H4 (cell line): ENCODE data around the gene STK32C. TPM values are rescaled to one million over a fixed set of nuclear protein-coding genes. Genes with fewer than 3 reads are reported as not detected.

ENCODE experiments used
- DNase-seq: peaks from one replicate; pipeline ENCODE4 v3.0.0-alpha.2; 2015; ENCODE audit warnings: low spot score
- total RNA-seq: library from RNA; depleted of rRNA; stranded (reverse); fragments of >200 nt; shearing (Covaris generic); gene quantifications from 2 replicates; pipeline ENCODE4 v1.2.3, GENCODE V29; 2014; rRNA removed

Gene STK32C
- 13.8 and 22.2 TPM in 2 replicates for total RNA-seq

- peak; percentile 62 for DNase-seq
These were observed at the start of gene STK32C for GRCh38 chr10:132307823-132308586. Gene STK32C, minus strand, starts transcription at chr10:132307950. Its CDS starts 117 bp downstream, at chr10:132307833.

DNA sequence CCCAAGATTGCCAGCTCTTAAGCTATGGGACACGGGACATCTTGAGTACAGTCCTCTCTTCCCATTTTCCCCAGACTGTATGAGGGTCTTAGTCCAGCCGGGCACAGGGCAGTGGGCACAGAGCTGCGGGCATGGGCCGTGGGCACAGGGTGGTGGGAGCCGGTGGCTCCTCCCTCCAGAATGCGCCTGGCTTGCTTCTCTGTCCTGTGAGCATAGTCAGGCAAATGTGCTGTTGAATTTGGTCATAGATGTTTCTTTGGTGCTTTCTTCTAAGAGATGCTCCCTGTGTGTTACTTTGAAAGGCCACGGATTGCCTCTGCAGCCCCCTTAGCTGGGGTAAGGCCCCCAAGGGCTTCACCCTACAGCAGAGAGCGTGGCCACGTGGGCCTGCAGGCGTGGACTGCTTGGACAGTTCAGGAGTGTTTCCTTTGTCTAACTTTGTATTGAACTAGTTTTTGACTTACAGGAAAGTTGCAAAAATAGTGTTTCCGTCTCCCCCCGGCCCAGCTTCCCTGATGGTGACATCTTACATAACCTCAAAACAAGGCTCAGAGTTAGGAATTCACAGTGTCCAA, 49.0 kb upstream of the STK32C start:
- DNase-seq: no peak

DNA sequence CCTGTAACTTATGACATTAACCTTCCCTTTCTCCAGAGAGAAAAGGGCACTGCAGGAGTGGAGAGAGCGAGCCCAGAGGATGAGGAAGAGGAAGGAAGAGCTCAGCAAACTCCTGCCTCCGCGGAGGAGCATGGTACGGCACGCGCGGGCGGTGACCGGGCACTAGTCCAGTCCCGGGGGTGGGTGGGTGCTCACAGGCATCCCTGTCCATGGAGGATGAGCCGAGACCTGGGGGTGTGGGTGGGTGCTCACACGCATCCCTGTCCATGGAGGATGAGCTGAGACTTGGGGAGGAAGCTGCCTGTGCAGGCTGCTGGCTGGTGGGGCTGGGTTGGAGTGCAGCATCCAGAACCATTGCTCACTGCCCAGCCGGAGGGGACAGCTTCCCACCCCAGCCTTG, 48.0 kb upstream of the STK32C start:
- no peak for DNase-seq

DNA sequence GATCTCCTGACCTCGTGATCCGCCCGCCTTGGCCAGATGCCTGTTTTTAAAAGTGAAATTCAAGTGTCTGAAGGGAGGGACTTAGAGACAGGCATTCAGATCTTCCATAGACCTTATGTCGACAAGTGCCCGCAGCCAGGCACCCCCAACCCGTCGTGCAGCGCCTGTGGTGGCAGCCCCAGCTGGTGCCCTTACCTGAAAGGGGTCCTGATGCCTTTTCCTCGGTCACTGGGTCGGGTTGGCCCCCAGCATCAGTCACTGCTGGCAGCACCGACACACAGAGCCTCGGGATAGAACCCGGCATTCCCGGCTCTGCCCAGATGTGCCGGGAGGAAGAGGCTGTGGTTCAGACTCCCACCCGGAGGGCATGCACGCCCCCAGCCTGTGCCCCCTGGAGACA, 47.5 kb upstream of the STK32C start:
- DNase-seq: no peak

DNA sequence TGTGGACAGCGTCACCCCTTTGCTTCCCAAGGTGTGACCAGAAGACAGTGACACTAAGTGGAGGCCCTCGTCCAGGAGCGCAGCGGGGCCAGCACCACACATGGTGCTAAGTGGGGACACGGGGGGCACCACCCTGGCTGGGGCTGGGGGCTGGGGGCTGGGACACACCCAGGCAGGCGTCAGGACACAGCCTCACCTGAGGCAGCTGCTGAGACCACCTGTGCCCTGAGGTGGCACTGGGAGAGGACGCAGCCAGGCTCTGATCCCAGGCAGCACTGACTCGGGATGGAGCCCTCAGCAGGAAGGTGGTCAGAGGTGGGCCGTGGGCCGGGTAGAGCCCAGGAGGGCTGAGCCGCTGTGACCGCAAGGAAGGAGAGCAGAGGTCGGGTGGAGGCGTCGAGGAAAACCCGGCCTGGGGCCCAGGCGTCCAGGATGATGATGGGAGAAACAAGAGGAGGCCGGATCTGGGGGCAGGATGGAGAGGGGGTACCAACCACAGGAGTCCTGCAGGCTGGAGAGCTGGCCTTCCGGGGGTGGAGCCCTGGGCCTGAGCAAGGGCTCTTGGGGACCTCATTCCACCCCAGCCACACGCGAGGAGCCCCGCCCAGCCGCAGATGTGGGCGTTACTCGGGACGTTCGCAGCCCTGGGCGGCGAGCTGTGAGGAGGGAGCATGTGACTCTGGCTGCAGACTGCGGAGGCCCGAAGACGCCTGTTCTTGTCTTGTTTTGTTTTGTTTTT, 46.8 kb upstream of the STK32C start:
- DNase-seq: no peak

DNA sequence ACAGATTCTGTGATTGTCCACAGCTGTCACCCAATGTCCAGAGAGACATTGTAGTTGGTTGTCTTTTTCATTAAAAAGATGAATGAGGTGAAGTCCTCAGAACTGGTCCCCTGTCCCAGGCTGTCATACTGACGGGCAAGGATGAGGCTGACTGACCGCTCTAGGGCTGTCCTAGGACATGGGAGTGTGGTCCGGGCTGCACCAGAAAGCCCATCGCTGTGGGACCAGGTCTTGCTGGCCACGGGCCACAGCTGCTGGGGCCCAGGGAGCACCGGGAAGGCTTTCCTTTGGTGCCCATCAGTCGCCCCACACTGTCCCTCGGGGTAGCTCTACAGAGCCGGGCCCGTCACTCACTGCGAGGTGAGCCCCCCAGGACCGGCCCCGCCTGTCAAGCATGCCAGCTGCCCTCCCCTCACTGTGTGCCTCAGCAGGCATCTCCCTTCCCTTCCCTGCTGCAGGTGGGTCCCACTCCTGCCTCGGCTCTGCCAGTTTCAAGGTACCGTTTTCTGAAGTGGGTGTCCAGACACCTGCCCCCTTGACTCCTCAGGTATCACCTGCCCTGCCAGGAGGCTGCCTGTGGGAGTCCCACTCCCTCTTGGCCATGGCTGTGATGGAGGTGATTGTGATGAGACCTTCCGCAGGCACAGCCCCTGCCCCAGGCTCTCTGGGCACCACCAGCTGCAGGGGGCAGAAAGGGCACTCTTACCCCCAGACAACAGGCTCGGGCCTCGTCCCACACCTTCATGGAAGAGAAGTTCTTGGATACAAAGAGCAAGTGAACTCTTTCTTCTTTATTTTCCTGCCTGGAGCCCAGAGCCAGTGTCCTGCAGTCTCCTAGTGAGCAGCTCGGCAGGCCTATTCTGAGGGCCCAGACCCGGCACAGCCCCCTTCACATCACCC, 46.0 kb upstream of the STK32C start:
- DNase-seq: no peak

DNA sequence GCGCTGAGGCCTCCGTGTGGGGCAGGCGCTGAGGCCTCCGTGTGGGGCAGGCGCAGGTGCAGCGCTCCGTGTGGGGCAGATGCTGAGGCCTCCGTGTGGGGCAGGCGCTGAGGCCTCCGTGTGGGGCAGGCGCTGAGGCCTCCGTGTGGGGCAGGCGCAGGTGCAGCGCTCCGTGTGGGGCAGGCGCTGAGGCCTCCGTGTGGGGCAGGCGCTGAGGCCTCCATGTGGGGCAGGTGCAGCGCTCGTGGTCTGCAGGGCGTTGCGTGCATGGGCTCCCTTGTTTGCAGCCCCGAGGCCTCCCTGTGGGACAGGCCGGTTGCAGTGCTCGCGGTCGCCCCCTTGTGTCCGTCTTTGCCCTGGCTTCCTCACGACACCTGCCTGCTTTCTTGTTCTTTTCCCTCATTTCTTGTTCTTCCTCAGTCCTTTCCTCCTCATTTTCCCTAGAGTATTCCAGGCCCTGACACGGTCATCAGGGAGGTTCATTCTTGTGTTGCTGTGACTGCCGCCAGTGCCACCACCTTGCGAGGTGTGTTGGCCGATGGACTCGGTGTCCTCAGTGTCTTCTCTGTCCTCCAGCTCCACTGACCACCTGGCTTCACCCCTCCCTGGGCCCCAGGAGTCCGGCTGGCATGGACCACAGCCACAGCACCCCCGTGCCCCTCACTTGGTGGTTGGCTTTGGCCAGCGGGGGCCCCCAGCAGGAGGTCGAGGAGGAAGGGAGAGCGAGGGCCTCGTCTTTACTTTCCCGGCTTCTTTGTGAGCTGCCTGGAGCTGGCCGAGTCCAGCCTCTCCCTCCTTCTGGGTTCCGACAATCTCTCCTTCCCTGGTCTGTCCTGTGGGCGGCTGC, 44.9 kb upstream of the STK32C start:
- peak; percentile 37 for DNase-seq

DNA sequence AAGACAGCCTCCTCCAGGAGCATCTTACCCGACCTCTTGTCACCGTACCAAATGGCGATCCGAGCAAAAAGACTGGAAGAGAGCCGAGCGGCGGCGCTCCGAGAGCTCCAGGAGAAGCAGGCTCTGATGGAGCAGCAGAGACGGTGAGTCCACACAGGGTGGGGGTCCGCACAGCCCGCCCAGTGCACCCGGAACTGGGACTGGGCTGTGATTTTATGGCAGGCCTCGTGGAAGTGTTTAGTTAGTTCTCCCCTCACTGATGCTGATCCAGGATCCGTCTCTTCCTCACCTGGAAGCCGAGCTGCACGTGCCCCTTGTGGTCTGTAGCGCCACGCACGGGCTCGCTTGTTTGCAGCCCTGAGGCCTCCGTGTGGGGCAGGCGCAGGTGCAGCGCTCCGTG, 43.9 kb upstream of the STK32C start:
- DNase-seq: no peak

GRCh38 chr10:132350946-132351345, 43.2 kb upstream of the STK32C start:
- DNase-seq: no peak

DNA sequence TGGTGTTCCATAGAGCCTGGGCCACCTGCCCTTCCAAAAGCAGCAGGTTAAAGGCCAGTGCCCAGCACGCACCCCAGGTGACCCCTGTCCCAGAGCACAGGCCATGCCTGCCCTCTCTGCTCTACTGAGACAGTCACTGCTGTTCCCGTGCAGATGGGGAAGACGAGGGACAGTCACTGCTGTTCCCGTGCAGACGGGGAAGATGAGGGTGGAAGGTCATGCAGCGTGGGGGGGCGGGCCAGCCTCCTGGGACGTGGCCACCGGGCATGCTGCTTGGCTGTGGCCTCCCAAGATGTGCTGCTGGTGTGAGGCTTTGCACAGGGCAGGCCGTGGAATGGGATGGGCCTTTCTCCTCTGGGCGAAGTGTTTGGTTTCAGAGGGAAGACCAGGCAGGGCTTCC, 42.6 kb upstream of the STK32C start:
- DNase-seq: no peak

- DNase-seq: no peak
These were observed 42.0 kb upstream of the STK32C start for GRCh38 chr10:132349766-132350165.

DNA sequence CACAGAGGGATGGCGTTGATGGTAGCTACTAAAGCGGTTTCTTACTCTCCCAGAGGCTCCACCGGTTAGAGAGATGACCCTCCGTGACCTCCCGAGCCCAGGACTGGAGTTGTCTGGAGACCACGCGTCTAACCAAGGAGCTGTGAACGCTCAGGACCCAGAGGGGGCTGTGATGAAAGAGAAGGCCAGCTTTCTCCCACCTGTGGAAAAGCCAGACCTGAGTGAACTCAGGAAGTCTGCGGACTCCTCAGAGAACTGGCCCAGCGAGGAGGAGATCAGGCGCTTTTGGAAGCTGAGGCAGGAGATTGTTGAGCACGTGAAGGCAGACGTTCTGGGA, 40.1 kb upstream of the STK32C start:
- DNase-seq: no peak

DNA sequence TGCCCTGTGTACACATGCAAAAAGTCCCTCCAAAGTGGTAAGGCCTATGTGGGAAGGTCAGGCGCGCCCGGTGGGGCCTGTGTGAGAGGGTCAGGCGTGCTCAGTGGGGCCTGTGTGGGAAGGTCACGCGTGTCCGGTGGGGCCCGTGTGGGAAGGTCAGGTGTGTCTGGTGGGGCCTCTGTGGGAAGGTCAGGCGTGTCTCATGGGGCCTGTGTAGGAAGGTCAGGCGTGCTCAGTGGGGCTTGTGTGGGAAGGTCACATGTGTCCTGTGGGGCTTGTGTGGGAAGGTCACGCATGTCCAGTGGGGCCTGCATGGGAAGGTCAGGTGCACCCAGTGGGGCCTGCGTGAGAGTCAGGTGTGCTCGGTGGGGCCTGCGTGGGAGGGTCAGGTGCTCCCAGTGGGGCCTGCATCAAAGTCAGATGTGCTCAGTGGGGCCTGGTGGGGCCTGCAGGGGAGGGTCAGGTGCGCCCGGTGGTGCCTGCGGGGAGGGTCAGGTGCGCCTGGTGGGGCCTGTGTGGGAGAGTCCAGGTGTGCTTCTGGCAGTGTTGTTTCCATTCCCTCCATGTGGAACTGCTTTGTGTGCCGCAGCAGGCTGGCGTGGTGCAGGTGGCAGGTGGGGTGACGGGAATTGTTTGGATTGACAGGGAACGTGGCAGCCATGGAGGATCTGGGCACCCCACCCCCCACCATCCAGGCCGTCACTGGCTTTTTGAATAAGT, 39.6 kb upstream of the STK32C start:
- DNase-seq: no peak

DNA sequence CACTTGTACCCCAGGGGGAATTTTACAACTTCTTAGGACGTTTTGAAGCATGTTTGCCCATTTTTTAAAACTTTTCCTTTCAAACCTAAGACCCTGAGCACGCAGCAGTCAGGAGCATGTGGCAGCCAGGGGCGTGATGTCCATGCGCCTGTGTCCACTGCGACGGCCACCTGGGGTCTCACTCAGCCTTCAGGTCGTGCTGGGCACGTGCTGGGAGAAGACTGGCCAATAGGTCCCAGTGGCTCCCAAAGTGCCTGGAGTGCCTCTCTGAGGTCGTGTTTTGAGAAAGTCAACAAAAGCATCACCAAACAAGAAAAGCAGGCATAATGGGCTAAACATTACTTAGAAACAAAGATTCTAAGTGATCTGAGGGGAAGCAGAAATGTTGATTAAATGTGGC, 39.1 kb upstream of the STK32C start:
- no peak for DNase-seq

GRCh38 chr10:132345345-132345744, 37.6 kb upstream of the STK32C start:
- DNase-seq: no peak

DNA sequence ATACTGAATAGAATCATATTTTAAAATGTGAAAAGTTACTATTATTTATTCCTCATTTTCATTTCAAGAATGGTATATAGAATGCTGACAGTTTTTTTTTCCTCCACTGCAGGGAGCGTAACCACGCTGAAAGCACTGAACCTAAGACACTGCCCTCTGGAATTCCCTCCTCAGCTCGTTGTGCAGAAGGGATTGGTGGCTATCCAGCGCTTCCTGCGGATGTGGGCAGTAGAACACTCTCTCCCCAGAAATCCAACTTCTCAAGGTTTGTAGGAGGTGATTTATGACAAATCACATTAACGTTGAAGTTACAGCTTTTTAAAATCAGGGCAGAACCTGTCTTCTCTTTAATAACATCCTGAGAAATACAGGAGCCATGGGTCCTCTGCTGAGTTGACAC, 36.6 kb upstream of the STK32C start:
- DNase-seq: no peak

GRCh38 chr10:132342553-132342952, 34.8 kb upstream of the STK32C start:
- no peak for DNase-seq

- DNase-seq: no peak
These were observed 34.0 kb upstream of the STK32C start for GRCh38 chr10:132341781-132342180.

DNA sequence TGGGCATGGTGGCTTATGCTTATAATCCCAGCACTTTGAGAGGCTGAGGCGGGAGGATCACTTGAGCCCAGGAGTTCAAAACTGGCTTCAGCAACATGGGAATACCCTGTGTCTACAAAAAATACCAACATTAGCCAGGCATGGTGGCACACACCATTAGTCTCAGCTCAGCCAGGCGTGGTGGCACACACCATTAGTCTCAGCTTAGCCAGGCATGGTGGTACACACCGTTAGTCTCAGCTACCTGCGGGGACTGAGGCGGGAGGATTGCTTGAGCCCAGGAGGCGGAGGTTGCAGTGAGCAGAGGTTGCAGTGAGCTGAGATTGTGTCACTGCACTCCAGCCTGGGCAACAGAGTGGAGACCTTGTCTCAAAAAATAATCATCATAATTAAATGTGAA, 33.3 kb upstream of the STK32C start:
- no peak for DNase-seq

- DNase-seq: no peak
These were observed 31.5 kb upstream of the STK32C start for GRCh38 chr10:132339276-132339675.
